Measurements from ENCODE around the gene MYO1A. TPM values are rescaled to one million over a fixed set of nuclear protein-coding genes. Genes with fewer than 3 reads are reported as not detected.

MYO1A gene
- polyA plus RNA-seq, 2 of the 4 experiments (the other 2 are of a cell fraction), result 0.67 to 1.9 TPM

DNA sequence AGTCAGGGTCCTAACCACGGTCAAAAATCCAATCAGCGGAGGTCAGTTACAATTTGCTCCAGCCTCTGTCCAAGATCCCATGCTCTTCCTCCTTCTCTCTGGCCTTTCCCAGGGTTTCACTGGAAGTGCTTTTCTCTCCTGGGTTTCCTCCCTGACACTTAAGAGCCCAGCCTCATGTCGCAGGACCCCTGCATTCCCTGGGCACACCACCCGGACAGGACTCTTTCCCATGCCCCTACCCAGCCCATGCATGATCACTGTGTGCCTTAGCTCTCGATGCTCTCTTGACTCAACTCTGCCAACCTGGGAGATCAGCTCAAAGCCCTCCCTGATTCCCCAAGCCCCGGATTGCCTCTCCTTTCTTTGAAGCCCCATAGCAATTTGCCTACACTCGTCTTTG lies 18.1 kb downstream of the MYO1A start:
- peak overlapping the region in 1 of 2 experiments; percentile 37; a peak in 2 of 6 replicates for H3K27ac ChIP-seq
- TF ChIP-seq ZC3H11A (IDR thresholded peaks at IDR 0.05) (no peak), MAZ (IDR thresholded peaks at IDR 0.05; ENCODE audit: borderline replicate concordance, low read depth, low read length) (no peak), ZFP36 (IDR thresholded peaks at IDR 0.05; ENCODE audit: borderline replicate concordance, partially characterized antibody) (no peak), BHLHE40 (IDR thresholded peaks at IDR 0.05; ENCODE audit: low read depth, low read length) (no peak), RAD21 (conservative IDR thresholded peaks at IDR 0.05 in 1 of 2, IDR thresholded peaks at IDR 0.05 in 1 of 2) (no peak), JUNB (IDR thresholded peaks at IDR 0.05) (no peak), TFCP2L1 (CRISPR knock-in tag; IDR thresholded peaks at IDR 0.05) (no peak), BCL3 (IDR thresholded peaks at IDR 0.05) (no peak), PBX3 (IDR thresholded peaks at IDR 0.05) (no peak), CHD2 (IDR thresholded peaks at IDR 0.05; ENCODE audit: low read length, partially characterized antibody) (no peak), FOXS1 (CRISPR knock-in tag; IDR thresholded peaks at IDR 0.05) (no peak), RARB (CRISPR knock-in tag; IDR thresholded peaks at IDR 0.05) (no peak), POLR2A (IDR thresholded peaks at IDR 0.05; ENCODE audit: low read length) (no peak), ATOH8 (CRISPR knock-in tag; IDR thresholded peaks at IDR 0.05; ENCODE audit: low read depth) (no peak), HMGXB4 (CRISPR knock-in tag; IDR thresholded peaks at IDR 0.05; ENCODE audit: borderline replicate concordance) (no peak), CBX2 (IDR thresholded peaks at IDR 0.05; ENCODE audit: borderline replicate concordance, low read depth) (no peak)
- 72% methylated on average over 7 of the region's 7 CpGs for WGBS (ENCODE audit: missing lambda C conversion rate)
- no peak overlapping the region for H3K4me3 ChIP-seq
- ATAC-seq (no peak), FAIRE-seq (no peak), DNase-seq (ENCODE audit: low read depth in 1 of 2, low spot score in 1 of 2) (no peak)
- H3K9me3 ChIP-seq, result no peaks in the 10 kb centered on the region
- CTCF ChIA-PET, result interaction anchor here (0.6 to 6.8 kb wide), 17 partner anchors 11 to 295 kb away, joined by 3 to 30 read pairs (median 5); partner anchors contain the start of genes MYO1A, TAC3 and ZBTB39
- H3K4me2 ChIP-seq, result no peak overlapping the region
- H3K4me1 ChIP-seq, result peaks cover 6% of the 10 kb centered on the region; the same call in 2 of the 3 replicates
- POLR2A ChIA-PET, result no interaction called here

DNA sequence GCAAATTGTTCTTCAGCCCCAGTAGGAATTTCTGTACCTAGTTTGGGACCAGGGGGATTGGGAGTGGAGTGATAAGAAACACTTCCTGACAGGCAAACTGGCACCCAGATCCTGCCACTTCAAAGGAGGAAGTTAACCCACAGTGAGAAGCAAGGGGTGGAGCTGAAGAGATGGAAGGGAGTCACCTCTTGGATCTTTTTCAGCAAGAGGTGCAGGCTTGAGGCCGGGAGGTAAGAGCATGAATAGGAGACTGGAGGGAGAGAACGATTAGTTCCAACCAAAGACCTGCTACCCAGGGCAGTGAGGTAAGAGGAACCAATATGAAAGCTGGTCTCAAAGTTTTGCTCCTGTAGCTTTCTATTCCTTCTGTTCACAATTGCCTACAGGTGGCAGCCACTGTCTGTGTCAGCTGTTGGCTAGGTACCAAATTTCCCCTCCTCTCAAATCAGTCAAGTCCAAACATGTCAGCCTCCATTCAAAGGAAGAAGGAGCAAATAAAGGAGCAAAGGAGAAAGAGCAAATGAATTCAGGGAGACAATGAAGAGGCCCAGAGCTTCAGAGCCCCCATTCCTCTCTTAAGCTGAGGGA lies 18.7 kb downstream of the MYO1A start:
- no peak overlapping the region for H3K4me3 ChIP-seq
- FAIRE-seq (no peak), ATAC-seq (peak in 1 of 2 experiments; percentile 47; a peak in 3 of 6 replicates), DNase-seq (ENCODE audit: low read depth in 1 of 2, low spot score in 1 of 2) (peak in 1 of 2 experiments; percentile 35)
- TF ChIP-seq EHF (CRISPR knock-in tag; IDR thresholded peaks at IDR 0.05) (no peak), FOSB (CRISPR knock-in tag; IDR thresholded peaks at IDR 0.05) (no peak), MAX (IDR thresholded peaks at IDR 0.05) (no peak), ATOH8 (CRISPR knock-in tag; IDR thresholded peaks at IDR 0.05; ENCODE audit: low read depth) (no peak), EP300 (IDR thresholded peaks at IDR 0.05) (no peak), MAZ (IDR thresholded peaks at IDR 0.05; ENCODE audit: borderline replicate concordance, low read depth, low read length) (no peak), BCL3 (IDR thresholded peaks at IDR 0.05) (no peak), MAFK (IDR thresholded peaks at IDR 0.05; ENCODE audit: partially characterized antibody) (no peak), RCOR1 (IDR thresholded peaks at IDR 0.05; ENCODE audit: low read depth, low read length) (no peak), KDM1A (IDR thresholded peaks at IDR 0.05; ENCODE audit: low read depth) (no peak)
- TF ChIP-seq, protein P1, sequence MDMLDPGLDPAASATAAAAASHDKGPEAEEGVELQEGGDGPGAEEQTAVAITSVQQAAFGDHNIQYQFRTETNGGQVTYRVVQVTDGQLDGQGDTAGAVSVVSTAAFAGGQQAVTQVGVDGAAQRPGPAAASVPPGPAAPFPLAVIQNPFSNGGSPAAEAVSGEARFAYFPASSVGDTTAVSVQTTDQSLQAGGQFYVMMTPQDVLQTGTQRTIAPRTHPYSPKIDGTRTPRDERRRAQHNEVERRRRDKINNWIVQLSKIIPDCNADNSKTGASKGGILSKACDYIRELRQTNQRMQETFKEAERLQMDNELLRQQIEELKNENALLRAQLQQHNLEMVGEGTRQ (IDR thresholded peaks at IDR 0.05), result no peak
- ChIA-PET CTCF (interaction anchor here (0.6 to 6.8 kb wide), 13 partner anchors 12 to 295 kb away, joined by 3 to 30 read pairs (median 5); partner anchors contain the start of genes TAC3 and ZBTB39), POLR2A (no interaction called here)
- H3K4me1 ChIP-seq, result peaks cover 6% of the 10 kb centered on the region; the same call in 2 of the 3 replicates
- no peak overlapping the region for H3K4me2 ChIP-seq
- WGBS (ENCODE audit: missing lambda C conversion rate), result 21% methylated on average over 2 of the region's 2 CpGs
- peak overlapping the region in 1 of 2 experiments; percentile 37; a peak in 2 of 6 replicates for H3K27ac ChIP-seq
- no peaks in the 10 kb centered on the region for H3K9me3 ChIP-seq
